GM21381 (cell line): ENCODE measurements around the gene CACHD1.
"Not testable (repeated sequence)": the region's sequence is repeated elsewhere in the genome, so short reads cannot be mapped to it uniquely, and the experiment has no call there.

Experiments
- ATAC-seq: cut with Tn5 transposase; IDR thresholded peaks from one replicate; pipeline ENCODE4 v1.9.1; 2021; ENCODE audit warnings: mild to moderate bottlenecking, moderate library complexity; ENCODE audit not compliant: unreplicated experiment

The CACHD1 gene

GRCh38 chr1:64581135-64581842 is 111.4 kb downstream of the CACHD1 start:
- no peak for ATAC-seq

- ATAC-seq: no peak
Measured at GRCh38 chr1:64581843-64582185, 111.9 kb downstream of the CACHD1 start.

DNA sequence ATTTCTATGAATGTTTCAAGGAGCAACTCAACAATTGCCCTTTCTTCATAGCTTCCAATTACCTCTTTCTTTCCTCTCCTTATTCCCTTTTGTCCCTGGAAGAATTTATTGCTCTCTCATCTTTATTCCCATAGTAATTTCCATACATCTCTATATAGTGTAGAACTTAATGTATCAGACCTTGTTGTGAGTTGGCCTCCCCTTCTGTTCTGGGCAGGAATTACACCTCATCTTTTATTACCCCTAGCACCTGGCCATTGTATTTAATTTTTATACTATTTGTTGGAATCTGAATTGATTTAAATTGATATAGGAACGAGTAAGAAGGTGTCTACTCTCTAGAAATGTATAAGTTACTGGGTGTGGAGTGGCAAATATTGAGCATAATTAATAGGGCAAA is 114.5 kb downstream of the CACHD1 start:
- ATAC-seq: no peak

DNA sequence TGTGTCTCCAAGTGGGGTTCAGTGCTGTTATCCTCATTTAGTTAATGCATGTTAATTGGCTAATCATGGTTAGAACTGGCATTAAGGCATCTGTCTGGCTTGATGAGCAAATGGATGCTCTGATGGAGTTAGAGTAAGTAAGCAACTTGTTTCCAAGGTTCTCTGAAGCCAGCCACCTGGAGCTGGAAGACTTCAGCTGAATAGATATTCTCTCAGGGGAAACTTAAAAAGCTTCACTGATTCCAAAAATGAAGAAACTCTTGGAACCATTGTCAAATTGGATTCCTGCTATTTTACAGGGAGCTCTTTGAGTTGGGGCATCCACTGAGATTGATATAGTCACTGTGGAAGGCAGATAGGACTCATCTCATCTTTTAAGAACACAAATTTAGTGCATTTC is 118.9 kb downstream of the CACHD1 start:
- no peak for ATAC-seq

DNA sequence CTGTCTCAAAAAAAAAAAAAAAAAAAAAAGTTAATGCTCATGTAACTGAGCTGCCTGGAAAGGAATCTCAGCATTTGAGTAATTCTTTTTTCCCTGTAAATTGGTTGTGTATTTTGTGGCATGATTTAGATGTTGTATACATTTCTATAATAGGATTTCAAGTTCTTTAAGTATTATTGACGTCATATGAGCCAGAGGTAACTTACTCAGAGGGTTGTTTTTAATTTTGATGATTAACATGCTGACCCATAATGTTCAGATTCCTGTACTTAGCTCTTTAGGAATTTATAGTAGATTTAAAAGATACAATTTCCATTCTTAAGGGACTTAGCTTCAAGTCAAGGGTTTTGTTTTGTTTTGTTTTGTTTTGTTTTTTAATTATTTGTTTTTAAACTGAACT is 120.4 kb downstream of the CACHD1 start:
- ATAC-seq: no peak

DNA sequence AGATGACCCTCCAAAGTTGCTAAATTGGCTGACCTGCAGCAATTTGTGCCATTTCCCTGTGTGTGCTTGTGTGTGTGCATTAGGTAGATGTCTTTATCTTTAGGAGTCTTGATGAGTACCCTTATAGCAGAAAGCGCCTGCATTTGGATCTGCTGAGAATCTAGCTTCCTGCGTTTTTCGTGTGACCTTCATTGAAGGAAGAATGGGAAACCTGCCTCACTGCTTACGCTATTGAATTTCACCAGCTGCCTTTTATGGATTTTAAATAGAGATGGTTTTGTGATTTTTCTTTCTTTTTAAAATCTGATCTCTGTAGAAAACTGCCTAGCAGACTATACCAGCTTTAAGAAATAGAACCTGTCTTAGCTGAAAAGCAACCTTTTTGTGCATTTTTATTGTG is 124.5 kb downstream of the CACHD1 start:
- ATAC-seq: no peak

GRCh38 chr1:64595871-64596515 is 126.1 kb downstream of the CACHD1 start:
- no peak for ATAC-seq

GRCh38 chr1:64597113-64597512 is 127.2 kb downstream of the CACHD1 start:
- no peak for ATAC-seq

DNA sequence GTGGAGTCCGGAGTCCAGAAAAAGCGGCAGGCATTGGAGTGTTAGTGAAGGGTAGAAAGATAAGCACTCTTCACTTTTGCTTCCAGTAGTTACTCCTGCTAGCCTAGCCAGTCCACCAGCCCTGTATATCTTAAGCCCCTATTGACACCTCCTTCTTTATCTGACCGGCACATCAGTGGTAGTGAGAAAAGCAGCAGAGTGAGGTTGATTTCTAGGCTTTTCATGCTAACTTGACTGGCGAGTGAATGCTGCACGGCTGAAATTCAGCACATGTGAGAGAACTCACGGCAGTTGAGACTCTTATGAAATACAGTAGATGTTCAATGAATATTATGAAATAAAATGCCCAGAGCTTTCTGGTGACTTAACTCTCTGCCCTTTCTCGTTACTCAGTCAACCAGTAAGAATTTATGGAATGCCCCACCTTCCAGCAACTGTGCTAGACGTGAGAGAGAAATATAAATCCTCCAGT is 128.2 kb downstream of the CACHD1 start:
- no peak for ATAC-seq

- no peak for ATAC-seq
Measured at GRCh38 chr1:64599242-64599641, 129.3 kb downstream of the CACHD1 start.

DNA sequence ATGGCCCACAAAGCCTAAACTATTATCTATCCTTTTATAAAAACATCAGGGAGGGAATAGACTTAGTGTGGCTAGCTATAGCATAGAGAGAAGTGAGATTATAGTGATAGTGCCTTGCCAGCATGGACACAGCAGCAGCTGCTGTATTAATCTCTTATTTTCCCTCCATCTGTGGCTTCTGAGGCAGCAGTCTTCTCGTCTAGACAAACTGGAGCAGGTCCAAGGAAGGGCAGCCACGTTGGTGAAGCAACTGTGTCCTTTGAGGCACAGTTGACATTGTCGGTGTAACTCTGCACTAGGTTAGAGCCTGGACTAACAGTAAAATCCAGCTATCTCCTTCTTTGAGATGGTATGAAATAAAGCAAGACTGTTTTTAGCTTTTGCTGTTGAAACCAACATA is 131.3 kb downstream of the CACHD1 start:
- no peak for ATAC-seq

DNA sequence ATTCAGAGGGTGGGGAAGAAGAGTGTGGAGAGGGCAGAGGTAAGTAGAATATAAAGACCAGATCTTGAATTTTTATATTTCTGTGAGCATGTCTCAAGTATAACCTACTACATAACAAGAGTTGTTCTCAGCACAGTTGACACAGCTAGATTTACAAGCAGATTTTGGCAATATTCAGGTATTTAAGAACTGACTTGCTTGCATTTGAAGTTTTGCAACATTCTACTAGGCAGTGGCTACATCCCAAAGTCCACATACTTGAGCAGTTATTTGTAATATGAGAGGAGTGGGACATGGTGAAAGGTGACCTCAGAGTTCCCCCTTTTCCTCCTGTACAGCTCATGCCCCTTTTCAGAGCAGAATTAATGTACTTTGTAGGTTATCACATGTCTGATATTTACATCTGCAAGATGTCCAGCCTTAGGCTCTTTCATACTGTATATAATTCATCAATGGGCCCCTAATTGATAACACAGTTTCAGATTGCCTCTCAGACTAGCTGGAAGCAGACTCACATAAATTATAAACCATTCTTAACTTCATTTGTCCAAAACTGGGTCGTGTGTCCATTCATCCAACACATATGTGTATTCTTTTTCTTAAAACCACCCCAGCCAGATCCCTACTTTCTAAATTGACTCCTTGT is 138.2 kb downstream of the CACHD1 start:
- ATAC-seq: no peak

- ATAC-seq: no peak
Measured at GRCh38 chr1:64608651-64609048, 138.7 kb downstream of the CACHD1 start.

GRCh38 chr1:64610950-64611349 is 141.0 kb downstream of the CACHD1 start:
- not testable (repeated sequence) for ATAC-seq

DNA sequence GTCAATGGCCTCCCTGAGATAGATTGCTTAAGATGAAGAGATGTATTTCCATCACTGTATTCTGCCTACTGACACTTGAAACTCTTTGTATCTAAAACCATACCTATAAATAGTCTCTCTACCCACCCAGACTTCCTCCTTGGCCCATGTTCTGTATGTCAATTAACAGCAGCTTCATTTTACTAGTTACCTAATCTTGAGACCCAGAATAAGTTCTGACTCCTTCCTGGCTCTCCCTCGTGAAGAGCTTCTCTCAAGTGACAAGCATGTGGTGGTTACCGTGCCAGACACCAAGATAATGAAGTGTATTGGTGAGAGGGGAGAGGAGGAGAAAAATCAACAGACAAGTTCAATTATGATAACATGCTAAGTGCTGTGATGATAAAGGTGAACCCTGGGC is 146.1 kb downstream of the CACHD1 start:
- no peak for ATAC-seq

GRCh38 chr1:64623750-64624191 is 153.8 kb downstream of the CACHD1 start:
- ATAC-seq: no peak

DNA sequence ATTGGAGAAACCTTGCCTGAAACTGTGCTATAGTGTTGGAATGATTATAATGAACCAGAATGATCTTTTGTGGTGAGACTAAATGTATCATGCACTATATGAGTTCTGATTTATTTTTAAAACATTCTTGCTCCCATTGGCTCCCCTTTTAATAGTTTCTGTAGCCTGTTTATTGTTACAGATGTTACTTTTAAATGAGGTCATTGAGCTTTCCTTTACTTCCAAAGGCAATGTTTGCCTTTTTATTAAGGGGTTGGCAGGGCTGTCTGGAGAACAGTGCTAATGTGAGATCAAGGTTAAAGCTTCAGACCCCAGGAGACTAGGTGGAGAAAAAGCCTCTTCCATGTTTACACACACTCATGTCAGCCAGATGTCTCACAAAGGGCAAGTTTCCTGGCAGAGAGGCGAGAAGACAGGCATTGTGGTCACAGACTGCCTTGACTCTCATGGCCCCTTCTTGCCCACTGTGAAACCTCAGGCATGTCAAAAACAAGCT is 154.3 kb downstream of the CACHD1 start:
- ATAC-seq: no peak

DNA sequence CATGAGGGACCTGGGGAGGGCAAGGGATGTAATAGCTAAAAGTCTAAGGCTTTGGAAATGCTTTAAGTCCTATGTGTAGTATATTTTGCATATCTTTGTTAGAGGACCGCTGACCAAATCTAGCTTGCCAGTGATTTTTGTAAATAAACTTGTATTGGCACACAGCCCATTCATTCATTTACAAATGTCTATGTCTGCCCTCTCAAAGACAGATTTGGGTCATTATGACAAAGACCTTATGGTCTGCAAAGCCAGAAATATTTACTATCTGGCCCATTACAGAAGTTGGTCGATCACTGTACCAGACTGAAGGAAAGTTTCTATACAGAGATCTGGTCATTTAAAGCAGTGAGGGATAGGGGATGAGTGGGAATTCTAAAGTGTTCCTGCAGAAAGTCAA is 154.9 kb downstream of the CACHD1 start:
- ATAC-seq: no peak

GRCh38 chr1:64630611-64631010 is 160.7 kb downstream of the CACHD1 start:
- ATAC-seq: no peak

- no peak for ATAC-seq
Measured at GRCh38 chr1:64631346-64632034, 161.6 kb downstream of the CACHD1 start.

DNA sequence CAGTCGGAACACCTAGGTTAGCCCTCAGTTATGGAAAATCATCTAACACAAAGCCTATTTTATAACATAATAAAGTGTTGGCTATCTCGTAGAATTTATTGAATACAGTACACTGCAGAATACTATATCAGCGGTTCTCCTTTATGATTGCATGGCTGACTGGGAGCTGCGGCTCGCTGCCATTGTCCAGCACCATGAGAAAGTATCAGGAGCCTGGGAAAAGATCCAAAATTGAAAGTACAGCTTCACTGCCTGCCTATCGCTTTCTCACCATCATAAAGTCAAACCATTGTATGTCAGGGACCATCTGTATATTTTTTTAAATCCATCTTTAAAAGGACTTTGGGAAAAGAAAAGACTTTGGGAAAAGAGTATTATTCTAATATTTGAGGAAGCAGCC is 163.0 kb downstream of the CACHD1 start:
- ATAC-seq: no peak
